HG02678 (cell line): ENCODE measurements around the gene MYO15A.
A peak's percentile ranks its signal among the peaks of the same experiment; 100 is the strongest.

ENCODE experiments used
- ATAC-seq: cut with Tn5 transposase; IDR thresholded peaks from one replicate; pipeline ENCODE4 v1.9.1; 2021; ENCODE audit warnings: mild to moderate bottlenecking, moderate library complexity; ENCODE audit not compliant: unreplicated experiment

MYO15A gene

DNA sequence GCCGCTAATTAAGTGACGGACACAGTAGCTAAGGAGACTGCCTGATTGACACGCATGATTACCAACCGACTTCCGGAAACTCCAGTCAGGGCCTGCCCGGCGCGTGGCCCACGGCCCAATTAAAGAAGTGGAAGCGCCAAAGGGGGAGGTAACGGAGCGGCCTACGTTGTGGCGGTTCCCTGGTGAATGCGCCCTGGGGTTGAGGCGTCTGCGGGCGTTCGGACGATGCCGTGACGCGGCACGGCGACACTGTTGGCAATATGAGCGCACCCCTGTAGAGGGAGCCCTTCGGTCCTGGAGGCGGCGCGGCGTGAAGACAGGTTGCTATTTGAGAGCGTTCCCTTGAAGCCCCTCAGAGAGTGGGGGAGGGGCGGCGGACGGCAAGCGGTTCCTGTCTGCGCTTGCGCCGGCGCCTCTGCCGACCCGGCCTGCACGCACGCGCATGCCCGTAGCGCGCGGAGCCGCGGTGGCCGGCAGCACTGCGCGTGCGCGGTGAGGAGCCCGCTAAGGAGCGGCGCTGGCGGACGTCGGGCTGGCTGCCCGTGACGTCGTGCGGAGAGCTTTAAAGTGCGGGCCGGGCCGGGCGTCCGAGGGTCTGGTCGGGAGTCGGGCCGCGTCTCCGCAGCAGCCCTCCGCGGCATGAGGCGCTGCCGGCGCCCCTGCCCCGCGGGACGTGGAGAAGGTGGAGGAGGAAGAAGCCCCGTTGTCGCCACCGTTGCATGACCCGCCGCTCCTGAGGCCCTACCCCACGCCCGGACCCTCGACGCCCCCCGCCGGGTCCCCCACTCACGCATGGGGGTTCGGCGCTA, 75.0 kb downstream of the MYO15A start, which contains the start of gene ALKBH5:
ALKBH5 (plus strand) TSS at position 495 of the 809 bp plus-strand sequence. CDS start 416 bp downstream, outside the sequence.
- peak; percentile 74 for ATAC-seq

DNA sequence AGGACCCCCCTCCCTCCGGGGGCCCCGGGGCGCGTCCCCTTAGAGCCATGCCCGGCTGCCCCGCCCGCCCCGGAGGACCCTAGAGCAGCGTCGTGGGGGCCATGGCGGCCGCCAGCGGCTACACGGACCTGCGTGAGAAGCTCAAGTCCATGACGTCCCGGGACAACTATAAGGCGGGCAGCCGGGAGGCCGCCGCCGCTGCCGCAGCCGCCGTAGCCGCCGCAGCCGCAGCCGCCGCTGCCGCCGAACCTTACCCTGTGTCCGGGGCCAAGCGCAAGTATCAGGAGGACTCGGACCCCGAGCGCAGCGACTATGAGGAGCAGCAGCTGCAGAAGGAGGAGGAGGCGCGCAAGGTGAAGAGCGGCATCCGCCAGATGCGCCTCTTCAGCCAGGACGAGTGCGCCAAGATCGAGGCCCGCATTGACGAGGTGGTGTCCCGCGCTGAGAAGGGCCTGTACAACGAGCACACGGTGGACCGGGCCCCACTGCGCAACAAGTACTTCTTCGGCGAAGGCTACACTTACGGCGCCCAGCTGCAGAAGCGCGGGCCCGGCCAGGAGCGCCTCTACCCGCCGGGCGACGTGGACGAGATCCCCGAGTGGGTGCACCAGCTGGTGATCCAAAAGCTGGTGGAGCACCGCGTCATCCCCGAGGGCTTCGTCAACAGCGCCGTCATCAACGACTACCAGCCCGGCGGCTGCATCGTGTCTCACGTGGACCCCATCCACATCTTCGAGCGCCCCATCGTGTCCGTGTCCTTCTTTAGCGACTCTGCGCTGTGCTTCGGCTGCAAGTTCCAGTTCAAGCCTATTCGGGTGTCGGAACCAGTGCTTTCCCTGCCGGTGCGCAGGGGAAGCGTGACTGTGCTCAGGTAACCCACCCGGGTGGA, 75.8 kb downstream of the MYO15A start:
- ATAC-seq = peak; percentile 4

DNA sequence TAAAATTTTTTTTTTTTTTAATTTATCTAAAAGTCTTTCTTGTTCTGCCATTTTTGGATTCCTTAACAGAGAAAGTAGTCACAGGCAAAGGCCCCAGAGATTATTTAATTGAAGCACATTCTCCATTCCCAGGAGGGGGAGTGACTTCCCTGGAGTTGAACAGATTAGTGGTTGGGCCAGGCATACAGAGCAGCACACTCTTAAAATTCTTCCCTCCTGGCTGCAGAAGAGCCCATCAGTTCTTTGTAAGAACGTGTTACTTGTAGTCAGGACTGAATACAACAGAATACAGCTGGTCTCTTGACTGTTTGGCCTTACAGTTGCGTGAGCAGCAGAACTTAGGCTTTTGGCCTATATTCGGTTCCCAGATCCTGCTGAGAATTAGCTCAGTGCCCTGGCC, 76.8 kb downstream of the MYO15A start:
- ATAC-seq = no peak

DNA sequence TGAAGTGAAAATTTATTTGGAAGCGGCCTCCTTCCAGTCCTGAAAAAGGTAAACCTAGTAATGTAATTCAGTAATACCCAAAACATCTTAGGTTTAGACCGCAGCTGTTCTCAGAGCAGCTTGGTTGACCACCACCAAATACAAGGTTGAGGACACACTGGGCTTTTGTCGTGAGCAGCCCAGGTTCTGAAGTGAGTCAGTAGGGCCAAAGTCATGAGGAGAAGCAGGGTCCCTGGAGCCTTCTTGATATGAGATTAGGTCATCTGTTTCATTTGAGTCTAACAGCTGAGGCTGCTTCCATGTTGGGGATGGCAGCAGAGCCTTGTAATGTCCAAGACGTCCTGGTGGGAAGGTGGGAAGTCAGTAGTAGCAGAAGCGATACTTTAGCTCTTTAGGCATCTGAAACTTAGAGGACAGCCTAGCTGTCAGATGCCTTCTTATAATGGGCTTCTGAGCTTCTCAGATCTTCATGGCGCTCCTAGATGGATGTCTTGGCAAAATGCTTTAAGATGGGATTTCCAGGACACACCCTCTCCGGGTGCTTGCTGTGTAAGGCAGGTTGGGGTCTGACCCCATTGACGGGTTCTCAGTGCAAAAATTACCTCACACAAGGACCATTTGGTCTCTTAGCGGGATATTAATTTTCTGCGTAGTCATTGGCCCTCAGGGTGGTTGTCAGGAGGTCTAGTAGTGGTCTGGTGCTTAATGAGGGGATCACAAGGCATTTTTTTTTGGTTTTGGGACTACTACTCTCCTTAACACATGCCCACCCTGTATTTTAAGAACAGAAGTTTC, 77.5 kb downstream of the MYO15A start:
- no peak for ATAC-seq

DNA sequence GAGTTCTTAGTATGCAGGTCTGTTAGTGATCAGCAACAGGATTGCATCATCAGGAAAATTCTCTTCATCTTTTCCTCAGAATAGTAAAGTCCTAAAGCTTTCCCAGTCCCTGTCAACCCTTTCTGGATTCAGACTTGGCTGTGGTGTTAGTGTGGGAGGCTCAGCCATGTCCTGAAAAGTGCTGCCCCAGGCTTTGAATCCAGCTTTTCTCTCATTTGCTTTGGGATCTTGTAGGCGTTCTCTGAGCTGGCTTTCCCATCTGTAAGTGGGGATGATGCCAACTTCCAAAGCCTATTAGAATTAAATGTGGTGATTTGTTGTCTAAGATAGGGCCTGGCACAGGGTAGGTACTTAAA, 78.0 kb downstream of the MYO15A start:
- ATAC-seq = no peak

DNA sequence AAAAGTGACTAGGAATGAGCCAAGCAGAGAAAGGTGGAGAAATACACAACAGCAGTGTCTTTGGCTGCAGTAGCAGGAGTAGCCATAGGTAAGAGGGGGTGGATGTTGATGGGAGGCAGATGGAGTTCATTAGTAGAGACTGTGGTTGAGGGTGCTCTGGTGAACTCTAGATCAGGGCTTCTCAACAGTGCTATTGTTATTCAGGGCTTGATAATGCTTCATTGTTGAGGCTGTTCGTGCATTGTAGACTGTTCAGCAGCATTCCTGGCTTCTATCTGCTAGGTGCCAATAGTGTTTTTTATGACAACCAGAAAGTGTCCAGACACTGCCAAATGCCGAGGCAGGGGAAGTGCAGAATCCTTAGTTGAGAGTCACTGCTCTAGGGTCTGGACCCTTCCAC, 78.7 kb downstream of the MYO15A start:
- no peak for ATAC-seq

DNA sequence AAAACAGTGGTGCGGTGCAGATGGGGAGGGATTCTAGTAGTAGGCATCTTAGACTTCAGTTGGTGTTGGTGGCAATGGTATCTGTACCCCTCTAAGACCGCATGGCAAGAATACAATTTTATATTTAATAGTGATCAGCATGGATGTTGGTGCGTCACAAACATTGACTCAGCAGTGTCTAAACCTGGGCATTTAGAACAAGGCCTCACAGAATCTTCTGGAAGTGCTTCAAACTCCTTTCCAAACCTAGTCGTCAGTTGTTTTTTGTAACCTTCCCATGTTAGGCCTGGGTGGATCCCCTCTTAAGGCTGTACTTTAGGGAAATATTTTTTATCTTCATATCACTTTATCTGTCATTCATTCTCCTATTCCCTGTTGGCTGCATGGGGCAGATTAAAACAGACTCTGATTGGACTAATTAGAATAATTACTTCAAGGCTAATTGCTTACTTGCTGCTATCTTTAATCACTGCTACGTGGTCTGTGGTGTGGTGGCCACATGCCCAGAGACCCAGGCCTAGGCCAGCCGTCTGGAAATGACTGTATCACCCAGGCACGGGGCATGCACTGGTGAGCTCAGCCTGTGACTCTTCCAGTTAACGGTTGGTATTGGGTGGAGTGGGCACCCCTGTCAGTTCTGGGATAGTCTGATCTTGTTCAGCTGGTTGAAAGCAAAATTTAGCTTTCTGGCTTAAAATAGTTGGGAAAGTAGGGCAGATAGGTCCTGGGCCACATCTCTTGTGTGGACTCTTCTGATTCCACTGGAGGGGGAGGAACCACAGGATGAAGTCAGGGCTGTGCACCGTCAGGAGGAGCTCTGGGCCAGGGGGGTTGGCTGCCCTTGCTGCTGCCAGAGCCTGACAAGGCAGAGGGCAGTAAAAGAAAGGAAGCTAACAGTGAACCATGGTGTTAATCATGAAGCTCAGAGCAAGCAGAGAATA, 79.5 kb downstream of the MYO15A start:
- ATAC-seq = no peak

DNA sequence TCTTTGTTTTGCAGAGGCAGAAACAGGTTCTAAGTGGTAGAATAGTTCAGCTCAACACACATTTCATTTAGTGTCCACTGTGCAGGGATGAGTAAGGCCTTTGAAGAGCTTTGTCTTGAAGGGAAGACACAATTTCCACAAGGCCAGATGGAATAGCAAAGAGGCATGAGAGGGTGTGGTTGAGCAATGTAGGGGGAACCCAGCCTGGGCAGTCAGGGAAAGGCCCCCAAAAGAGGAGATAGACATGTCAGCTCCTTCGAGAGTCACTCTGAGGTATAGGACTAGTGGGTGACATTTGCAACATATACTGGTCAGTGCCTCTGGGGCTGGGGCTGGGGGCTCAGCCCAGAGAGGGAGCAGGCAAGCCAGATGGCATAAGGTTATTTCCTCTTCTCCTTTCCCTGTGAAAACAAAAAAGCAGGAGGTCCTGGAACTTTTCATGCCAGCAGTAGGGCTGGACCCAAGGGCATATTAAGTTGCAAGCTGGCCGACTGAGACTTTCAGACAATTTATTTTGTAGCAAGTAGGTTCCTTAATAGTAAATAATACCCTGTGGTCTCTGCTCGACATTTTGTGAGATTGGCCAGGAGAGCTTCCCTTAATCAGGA, 82.2 kb downstream of the MYO15A start:
- ATAC-seq = no peak

DNA sequence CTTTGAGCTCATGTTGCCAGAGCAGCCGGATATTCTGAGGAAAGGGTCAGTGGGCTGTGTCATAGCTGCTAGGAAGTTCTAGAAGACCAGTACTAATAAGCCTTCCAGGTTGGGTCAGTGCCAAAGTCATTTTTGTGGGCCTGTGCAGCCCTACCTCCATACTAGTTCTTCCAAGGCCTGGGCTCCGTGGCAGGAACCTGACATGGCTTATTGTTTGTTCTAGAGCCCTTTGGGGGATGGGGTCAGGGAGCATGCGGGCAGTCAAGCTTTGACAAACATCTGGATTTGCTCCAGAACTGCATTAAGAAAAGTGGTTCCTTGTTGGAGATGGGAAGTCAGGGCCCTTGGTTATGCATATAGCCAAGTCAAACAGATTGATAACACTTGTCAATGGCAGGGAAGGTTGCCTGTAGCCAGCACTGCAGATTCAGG, 82.7 kb downstream of the MYO15A start:
- no peak for ATAC-seq

DNA sequence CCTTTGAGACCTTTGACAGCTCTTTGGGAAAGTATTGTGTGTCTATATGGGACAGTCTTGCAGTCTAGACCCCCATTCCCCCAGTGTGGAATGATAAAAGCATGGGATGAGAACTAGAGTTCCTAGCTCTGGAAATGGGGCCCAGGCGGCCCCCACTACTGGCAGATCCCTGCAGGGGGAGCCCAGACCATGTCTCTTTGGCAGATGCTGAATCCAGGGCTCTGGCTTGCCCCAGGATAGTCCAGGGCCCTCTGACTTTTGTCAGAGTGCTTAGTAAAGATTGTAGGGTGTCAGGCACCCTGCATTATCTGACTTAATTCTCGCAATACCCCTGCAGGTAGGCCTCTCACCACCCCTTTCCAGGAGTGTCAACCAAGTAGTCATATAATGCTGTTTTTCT, 83.4 kb downstream of the MYO15A start:
- no peak for ATAC-seq

DNA sequence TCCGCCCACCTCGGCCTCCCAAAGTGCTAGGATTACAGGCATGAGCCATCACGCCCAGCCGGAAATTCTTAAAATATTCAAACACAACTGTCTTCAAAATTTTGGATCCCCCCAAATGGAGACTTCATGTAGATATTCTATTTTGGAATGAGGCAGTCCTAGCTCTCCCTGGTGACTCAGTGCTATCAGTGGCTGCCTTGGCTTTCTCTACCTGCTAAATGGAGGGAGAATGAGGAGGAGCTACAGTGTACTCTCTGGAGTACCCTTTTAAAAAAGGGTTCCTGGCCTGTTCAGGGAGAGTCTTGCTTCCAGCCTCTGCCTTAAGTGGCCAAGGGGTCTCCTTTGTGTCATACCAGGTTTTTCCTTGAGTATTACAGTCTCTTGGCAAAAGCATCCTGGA, 85.8 kb downstream of the MYO15A start:
- ATAC-seq = no peak

DNA sequence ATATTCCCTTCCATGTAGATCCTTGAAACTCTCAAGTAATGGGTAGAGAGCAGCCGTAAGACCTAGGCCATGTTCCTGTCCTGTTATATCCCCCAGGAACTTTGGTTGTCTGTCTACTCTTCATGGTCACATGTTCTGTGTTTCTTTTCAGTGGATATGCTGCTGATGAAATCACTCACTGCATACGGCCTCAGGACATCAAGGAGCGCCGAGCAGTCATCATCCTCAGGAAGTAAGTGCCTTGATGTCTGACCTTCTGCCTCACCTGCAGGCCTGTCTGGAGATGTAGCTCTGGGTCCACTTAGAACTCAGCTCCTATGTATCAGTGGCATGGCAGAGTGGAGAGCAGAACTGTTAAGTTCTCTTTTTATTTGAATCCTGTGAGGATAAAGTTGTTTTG, 86.2 kb downstream of the MYO15A start:
- no peak for ATAC-seq

DNA sequence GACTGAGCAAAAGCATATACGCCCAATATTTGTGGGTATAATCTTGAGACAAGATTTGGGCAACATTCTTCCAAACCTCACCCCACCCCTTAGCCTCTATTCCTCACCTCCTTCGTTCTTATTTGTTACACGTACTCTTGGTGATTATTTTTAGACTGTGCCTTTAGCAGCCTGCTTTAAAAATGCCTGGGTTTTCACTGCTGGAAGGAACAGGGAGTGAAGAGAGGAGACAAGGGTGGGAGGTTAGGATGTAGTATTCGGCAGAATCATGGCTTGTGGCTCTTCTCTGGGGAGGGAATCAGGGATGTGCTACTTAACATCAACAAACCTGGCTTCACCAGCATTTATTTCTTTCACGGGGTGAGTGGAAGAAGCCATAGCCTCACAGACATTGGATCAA, 86.7 kb downstream of the MYO15A start:
- ATAC-seq = no peak

DNA sequence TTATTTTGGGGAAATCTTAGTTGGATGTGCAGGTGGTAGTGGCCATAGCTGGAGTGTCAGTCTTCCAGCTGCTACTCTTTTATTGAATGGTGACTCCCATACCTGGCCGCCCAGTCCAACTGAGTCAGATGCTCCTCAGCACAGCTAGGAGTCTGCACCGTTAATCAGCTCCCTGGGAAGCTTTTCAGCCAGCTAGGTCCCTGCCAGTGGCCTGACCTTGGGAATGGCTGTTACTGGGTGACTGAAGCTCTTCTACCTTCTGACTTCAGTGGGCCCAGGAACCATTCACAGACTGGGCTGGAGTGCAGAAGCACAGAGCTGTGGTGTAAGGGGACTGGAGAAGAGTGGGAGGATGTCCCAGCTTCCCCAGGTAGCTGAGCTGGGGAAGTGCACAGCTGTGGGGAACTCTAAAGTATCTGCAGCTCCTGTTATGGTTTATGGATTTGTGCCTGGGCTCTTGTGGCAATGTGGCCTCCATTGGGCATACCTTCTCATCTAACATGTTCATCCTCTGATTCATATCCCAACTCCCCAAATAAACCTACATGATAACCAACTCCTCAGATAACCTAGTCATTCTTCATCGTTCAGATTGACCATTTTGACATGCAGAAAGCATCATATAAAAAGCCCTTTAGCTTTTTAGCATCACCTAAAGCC, 89.1 kb downstream of the MYO15A start:
- ATAC-seq = no peak

DNA sequence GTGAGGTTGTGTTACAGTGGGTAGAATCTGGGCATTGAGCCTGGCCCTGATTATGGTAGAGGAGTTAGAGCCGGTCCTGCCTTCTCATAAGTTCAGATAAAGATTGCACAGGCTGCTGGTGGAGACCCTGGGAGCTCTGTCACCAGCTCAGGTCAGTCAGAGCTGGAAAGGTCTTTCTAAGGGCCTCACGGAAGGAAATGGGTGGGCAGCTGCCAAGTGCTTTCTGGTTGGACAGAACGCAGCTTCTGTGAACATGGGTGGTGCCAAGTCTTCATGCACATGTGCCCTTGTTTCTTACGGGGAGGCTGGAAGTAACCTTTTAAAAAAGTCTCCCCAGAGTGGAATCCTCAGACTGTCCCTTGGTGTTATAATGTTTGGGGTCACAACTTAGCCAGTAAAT, 90.0 kb downstream of the MYO15A start:
- ATAC-seq = no peak

DNA sequence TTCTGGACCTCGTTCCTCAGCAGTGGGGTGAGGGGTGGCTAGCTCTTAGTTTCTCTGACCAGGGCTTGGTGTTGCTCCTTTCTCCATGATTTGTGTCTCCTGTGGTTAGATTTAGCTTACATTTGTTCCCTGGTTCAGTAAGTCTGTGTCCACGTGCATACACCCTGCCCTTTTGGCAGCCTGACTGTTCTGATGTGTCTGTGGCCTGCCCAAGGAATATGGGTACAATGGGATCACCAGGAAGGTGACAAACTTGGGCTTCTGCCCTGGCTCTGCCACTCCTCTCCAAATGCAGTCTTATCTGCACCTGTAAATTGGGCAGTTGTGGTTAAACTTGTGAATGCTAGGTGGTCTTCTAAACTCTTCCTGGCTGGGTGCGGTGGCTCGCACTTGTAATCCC, 92.6 kb downstream of the MYO15A start:
- no peak for ATAC-seq

DNA sequence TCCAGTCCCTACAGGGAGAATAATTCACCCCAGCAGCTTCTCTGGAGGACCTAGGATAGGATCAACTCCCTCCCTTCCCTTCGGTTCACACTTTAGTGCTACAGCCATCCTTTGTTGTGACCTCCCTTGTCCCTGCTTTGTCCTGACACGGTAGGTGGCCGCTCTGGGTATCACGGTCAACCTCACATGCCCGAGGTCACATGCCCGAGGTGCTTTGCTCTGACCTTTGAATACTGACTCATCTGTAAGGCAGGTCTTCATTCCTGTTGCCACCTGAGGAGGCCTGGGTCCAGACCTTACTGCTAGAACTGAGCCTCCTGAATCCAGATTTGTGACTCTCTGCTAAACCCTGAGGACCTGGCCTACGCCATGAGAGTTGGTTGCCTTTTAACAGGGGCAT, 94.8 kb downstream of the MYO15A start:
- no peak for ATAC-seq

DNA sequence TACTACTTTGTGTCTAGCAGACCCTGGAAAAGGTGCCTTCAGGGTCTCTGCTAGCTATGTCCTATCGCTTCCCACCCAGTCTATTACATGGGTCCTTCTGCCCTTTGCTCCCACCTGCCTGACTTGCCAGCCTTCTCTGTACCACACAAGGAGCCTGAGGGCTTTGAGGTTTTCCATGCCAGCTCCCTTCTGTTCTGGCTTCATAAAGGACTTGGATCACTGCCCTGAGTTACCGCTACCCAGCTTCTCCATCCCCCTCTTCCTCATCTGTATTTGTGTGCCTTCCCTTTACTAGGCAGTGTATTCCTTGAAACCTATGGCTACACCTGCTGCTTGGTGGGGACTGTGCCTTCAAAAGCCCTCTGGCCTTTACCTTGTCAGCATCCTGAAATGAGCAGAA, 97.3 kb downstream of the MYO15A start:
- no peak for ATAC-seq

DNA sequence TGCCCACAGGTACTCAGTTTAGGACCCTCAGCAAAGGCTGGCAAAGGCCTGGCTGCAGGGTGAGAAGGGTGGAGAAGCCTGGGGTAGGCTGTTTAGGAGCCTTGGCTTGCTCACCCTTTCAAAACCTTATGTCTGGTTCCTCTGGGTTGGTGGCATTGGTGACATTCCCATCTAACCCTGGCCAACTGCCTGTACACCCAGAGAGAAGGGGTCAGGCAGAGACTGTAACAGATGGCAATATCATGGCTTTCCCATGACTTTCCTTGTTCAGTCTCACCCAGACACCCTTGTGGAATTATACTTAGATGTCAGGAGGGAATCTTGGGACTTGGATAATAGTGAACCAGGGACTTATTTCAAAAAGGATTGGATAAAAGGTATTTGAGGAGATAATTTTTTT, 98.4 kb downstream of the MYO15A start:
- no peak for ATAC-seq
